Body of pancreas (tissue), 4 donors: ENCODE data around the gene CUEDC1.

Experiments
- POLR2A ChIP-seq, 3 donors: fragments of 450-650 bp; IDR thresholded peaks; one replicate each; pipeline ENCODE4 v1.6.1; 2016; ENCODE audit warnings: antibody characterized with exemption in 3 of 3, mild to moderate bottlenecking in 2 of 3
- TF ChIP-seq, protein P1 (sequence below), 7 experiments: fragments of 450-650 bp in 4 of 7; fragments of 200-600 bp in 3 of 7; sonication (generic) in 3 of 7; IDR thresholded peaks; one replicate each; pipeline ENCODE4 v1.5.1; 2016 to 2019; ENCODE audit warnings: antibody characterized with exemption in 7 of 7

DNA sequence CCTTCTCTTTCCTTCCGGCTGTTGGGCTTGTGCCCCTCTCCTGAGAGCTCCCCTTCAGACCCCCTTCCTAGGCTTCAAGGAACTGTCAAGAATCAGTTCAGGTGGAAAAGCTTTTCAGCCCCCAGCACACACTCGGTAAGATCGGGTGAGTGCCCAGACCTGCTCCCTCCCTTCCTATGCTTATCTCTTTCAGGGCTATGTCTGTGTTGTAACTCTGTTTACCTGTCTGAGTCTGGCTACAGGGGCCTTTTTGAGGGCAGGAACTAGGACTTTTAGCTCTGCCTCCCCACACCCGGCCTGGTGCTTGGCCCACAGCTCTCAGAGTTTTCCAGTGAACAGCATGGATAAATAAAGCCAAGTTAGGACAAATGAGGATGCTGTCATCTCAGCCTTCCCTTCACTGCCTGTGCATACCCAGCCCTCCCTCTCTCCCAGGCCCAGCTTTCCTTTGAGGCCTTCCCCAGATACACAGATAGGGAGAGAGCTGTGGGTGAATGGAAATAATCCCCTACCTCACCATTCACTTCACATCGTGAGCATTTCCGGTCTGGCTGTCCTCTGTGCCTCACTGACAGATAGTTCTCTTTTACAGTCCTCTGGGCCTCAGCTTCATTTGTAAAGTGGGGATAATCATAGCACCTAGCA is 99.7 kb downstream of the CUEDC1 start:
- TF ChIP-seq POLR2A (IDR thresholded peaks at IDR 0.05) = no peak
- TF ChIP-seq, protein P1, sequence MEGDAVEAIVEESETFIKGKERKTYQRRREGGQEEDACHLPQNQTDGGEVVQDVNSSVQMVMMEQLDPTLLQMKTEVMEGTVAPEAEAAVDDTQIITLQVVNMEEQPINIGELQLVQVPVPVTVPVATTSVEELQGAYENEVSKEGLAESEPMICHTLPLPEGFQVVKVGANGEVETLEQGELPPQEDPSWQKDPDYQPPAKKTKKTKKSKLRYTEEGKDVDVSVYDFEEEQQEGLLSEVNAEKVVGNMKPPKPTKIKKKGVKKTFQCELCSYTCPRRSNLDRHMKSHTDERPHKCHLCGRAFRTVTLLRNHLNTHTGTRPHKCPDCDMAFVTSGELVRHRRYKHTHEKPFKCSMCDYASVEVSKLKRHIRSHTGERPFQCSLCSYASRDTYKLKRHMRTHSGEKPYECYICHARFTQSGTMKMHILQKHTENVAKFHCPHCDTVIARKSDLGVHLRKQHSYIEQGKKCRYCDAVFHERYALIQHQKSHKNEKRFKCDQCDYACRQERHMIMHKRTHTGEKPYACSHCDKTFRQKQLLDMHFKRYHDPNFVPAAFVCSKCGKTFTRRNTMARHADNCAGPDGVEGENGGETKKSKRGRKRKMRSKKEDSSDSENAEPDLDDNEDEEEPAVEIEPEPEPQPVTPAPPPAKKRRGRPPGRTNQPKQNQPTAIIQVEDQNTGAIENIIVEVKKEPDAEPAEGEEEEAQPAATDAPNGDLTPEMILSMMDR (IDR thresholded peaks at IDR 0.05) = no peak
